OCI-LY1 (cell line): ENCODE data around the gene HNRNPAB.

Experiments
- CTCF ChIP-seq: fragments of 200-600 bp; sonication (generic), shearing (Covaris generic); IDR thresholded peaks from 2 replicates; pipeline ENCODE4 v1.5.1; 2017; ENCODE audit warnings: mild to moderate bottlenecking, antibody characterized with exemption, low read length, moderate library complexity, mixed read lengths
- EZH2 ChIP-seq: fragments of 200-600 bp; sonication (generic), shearing (Covaris generic); IDR thresholded peaks from 2 replicates; pipeline ENCODE4 v1.8.0; 2017; ENCODE audit warnings: borderline replicate concordance, mixed run types, mild to moderate bottlenecking, antibody characterized with exemption, low read length, moderate library complexity, mixed read lengths

- TF ChIP-seq CTCF (no peak), EZH2 (no peak)
Observed at GRCh38 chr5:178198706-178199105, 5.6 kb upstream of the HNRNPAB start.
